Esophagus muscularis mucosa (tissue), 4 donors: ENCODE results near the gene HDAC1.
"Not testable (repeated sequence)": the region's sequence is repeated elsewhere in the genome, so short reads cannot be mapped to it uniquely, and the experiment has no call there.

Experiments used
- EP300 ChIP-seq: sonication (generic); formaldehyde crosslinking; IDR thresholded peaks from one replicate; pipeline ENCODE4 v1.6.1; 2017; ENCODE audit warnings: antibody characterized with exemption
- POLR2A ChIP-seq: fragments of 450-650 bp; IDR thresholded peaks from one replicate; pipeline ENCODE4 v1.6.1; 2017; ENCODE audit warnings: antibody characterized with exemption, moderate library complexity, mild to moderate bottlenecking, low read depth
- POLR2AphosphoS5 ChIP-seq, 2 donors: sonication (generic); formaldehyde crosslinking; IDR thresholded peaks; one replicate each; pipeline ENCODE4 v1.6.1; 2017; ENCODE audit warnings: antibody characterized with exemption in 2 of 2
- TF ChIP-seq, protein P1 (sequence below), 3 experiments: fragments of 200-600 bp in 2 of 3; fragments of 450-650 bp in 1 of 3; sonication (generic) in 2 of 3; IDR thresholded peaks; one replicate each; pipeline ENCODE4 v1.5.1; 2017 to 2019; ENCODE audit warnings: antibody characterized with exemption in 3 of 3, mild to moderate bottlenecking in 2 of 3, moderate library complexity in 1 of 3

DNA sequence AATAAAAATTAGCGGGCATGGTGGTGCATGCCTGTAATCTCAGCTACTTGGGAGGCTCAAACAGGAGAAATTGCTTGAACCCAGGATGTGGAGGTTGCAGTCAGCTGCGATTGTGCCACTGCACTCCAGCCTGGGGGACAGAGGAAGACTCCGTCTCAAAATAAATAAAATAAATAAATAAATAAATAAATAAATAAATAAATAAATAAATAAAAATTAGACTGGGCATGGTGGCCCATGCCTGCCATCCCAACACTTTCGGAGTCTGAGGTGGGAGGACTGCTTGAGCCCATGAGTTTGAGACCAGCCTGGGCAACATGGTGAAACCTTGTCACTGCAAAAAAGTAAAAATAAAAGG is 28.7 kb upstream of the HDAC1 start:
- TF ChIP-seq, protein P1, sequence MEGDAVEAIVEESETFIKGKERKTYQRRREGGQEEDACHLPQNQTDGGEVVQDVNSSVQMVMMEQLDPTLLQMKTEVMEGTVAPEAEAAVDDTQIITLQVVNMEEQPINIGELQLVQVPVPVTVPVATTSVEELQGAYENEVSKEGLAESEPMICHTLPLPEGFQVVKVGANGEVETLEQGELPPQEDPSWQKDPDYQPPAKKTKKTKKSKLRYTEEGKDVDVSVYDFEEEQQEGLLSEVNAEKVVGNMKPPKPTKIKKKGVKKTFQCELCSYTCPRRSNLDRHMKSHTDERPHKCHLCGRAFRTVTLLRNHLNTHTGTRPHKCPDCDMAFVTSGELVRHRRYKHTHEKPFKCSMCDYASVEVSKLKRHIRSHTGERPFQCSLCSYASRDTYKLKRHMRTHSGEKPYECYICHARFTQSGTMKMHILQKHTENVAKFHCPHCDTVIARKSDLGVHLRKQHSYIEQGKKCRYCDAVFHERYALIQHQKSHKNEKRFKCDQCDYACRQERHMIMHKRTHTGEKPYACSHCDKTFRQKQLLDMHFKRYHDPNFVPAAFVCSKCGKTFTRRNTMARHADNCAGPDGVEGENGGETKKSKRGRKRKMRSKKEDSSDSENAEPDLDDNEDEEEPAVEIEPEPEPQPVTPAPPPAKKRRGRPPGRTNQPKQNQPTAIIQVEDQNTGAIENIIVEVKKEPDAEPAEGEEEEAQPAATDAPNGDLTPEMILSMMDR (IDR thresholded peaks at IDR 0.05) = not testable (repeated sequence)
- not testable (repeated sequence) for TF ChIP-seq POLR2A; POLR2AphosphoS5 (IDR thresholded peaks at IDR 0.05); EP300
